ENCODE results near the gene CRYGS.

The CRYGS gene

GRCh38 chr3:186526256-186526606, 17.9 kb downstream of the CRYGS start:
- Histone ChIP-seq H3K9me3 (ENCODE audit: severe bottlenecking) (no peaks in the 10 kb centered on the region), H3K27me3 (ENCODE audit: insufficient read depth, poor library complexity, severe bottlenecking) (no peaks in the 10 kb centered on the region), H3K36me3 (ENCODE audit: low read depth) (no peaks in the 10 kb centered on the region), H3K27ac (ENCODE audit: poor library complexity, severe bottlenecking) (no peak overlapping the region), H3K4me3 (ENCODE audit: severe bottlenecking) (no peak overlapping the region), H3K4me1 (ENCODE audit: insufficient read depth, poor library complexity, severe bottlenecking) (no peaks in the 10 kb centered on the region)
- ATAC-seq (ENCODE audit: low read depth), result no peak
- no peak for TF ChIP-seq CTCF (IDR thresholded peaks at IDR 0.05; ENCODE audit: poor library complexity, severe bottlenecking)
- DNase-seq (ENCODE audit: low spot score), result no peak

GRCh38 chr3:186525369-186526255, 18.6 kb downstream of the CRYGS start:
- Histone ChIP-seq H3K27ac (ENCODE audit: poor library complexity, severe bottlenecking) (no peak overlapping the region), H3K4me1 (ENCODE audit: insufficient read depth, poor library complexity, severe bottlenecking) (no peaks in the 10 kb centered on the region), H3K4me3 (ENCODE audit: severe bottlenecking) (no peak overlapping the region), H3K27me3 (ENCODE audit: insufficient read depth, poor library complexity, severe bottlenecking) (no peaks in the 10 kb centered on the region), H3K36me3 (ENCODE audit: low read depth) (no peaks in the 10 kb centered on the region), H3K9me3 (ENCODE audit: severe bottlenecking) (no peaks in the 10 kb centered on the region)
- no peak for TF ChIP-seq CTCF (IDR thresholded peaks at IDR 0.05; ENCODE audit: poor library complexity, severe bottlenecking)
- DNase-seq (ENCODE audit: low spot score), result no peak
- no peak for ATAC-seq (ENCODE audit: low read depth)

GRCh38 chr3:186524616-186525015, 19.6 kb downstream of the CRYGS start:
- no peak for TF ChIP-seq CTCF (IDR thresholded peaks at IDR 0.05; ENCODE audit: poor library complexity, severe bottlenecking)
- Histone ChIP-seq H3K9me3 (ENCODE audit: severe bottlenecking) (no peaks in the 10 kb centered on the region), H3K36me3 (ENCODE audit: low read depth) (no peaks in the 10 kb centered on the region), H3K4me1 (ENCODE audit: insufficient read depth, poor library complexity, severe bottlenecking) (no peaks in the 10 kb centered on the region), H3K27me3 (ENCODE audit: insufficient read depth, poor library complexity, severe bottlenecking) (no peaks in the 10 kb centered on the region), H3K4me3 (ENCODE audit: severe bottlenecking) (no peak overlapping the region), H3K27ac (ENCODE audit: poor library complexity, severe bottlenecking) (no peak overlapping the region)
- DNase-seq (ENCODE audit: low spot score) (no peak), ATAC-seq (ENCODE audit: low read depth) (no peak)

GRCh38 chr3:186523434-186523833, 20.7 kb downstream of the CRYGS start:
- no peak for ATAC-seq (ENCODE audit: low read depth)
- H3K27ac ChIP-seq (ENCODE audit: poor library complexity, severe bottlenecking), result no peak overlapping the region
- DNase-seq (ENCODE audit: low spot score), result no peak
- no peaks in the 10 kb centered on the region for H3K4me1 ChIP-seq (ENCODE audit: insufficient read depth, poor library complexity, severe bottlenecking)
- no peaks in the 10 kb centered on the region for H3K27me3 ChIP-seq (ENCODE audit: insufficient read depth, poor library complexity, severe bottlenecking)
- no peak overlapping the region for H3K4me3 ChIP-seq (ENCODE audit: severe bottlenecking)
- H3K9me3 ChIP-seq (ENCODE audit: severe bottlenecking), result no peaks in the 10 kb centered on the region
- H3K36me3 ChIP-seq (ENCODE audit: low read depth), result no peaks in the 10 kb centered on the region
- TF ChIP-seq CTCF (IDR thresholded peaks at IDR 0.05; ENCODE audit: poor library complexity, severe bottlenecking), result no peak

- TF ChIP-seq CTCF (IDR thresholded peaks at IDR 0.05; ENCODE audit: poor library complexity, severe bottlenecking), result no peak
These were observed 21.2 kb downstream of the CRYGS start for GRCh38 chr3:186523022-186523421.

More at GRCh38 chr3:186523022-186523421, 21.2 kb downstream of the CRYGS start:
- H3K36me3 ChIP-seq (ENCODE audit: low read depth), result no peaks in the 10 kb centered on the region
- no peak overlapping the region for H3K27ac ChIP-seq (ENCODE audit: poor library complexity, severe bottlenecking)
- no peaks in the 10 kb centered on the region for H3K27me3 ChIP-seq (ENCODE audit: insufficient read depth, poor library complexity, severe bottlenecking)
- no peak overlapping the region for H3K4me3 ChIP-seq (ENCODE audit: severe bottlenecking)
- H3K9me3 ChIP-seq (ENCODE audit: severe bottlenecking), result no peaks in the 10 kb centered on the region
- no peaks in the 10 kb centered on the region for H3K4me1 ChIP-seq (ENCODE audit: insufficient read depth, poor library complexity, severe bottlenecking)
- ATAC-seq (ENCODE audit: low read depth) (no peak), DNase-seq (ENCODE audit: low spot score) (no peak)

Data from RWPE2 (cell line).